ENCODE measurements around the gene ROM1. TPM values are rescaled to one million over a fixed set of nuclear protein-coding genes. Genes with fewer than 3 reads are reported as not detected.
A peak's percentile ranks its signal among the peaks of the same experiment; 100 is the strongest.
"Not testable (repeated sequence)": the region's sequence is repeated elsewhere in the genome, so short reads cannot be mapped to it uniquely, and the experiment has no call there.

Gene ROM1
- total RNA-seq, 2 experiments from 2014 or later: 1.6 to 2.2 TPM

GRCh38 chr11:62574363-62575071, 38.5 kb upstream of the ROM1 start:
- Mint-ChIP-seq H3K27me3 (no peaks in the 10 kb centered on the region), H3K9me3 (no peaks in the 10 kb centered on the region), H3K36me3 (ENCODE audit: low read depth) (peaks cover 76% of the 10 kb centered on the region), H3K27ac (peak overlapping the region; percentile 91), H3K4me3 (peak overlapping the region; percentile 94), H3K4me1 (peaks cover 53% of the 10 kb centered on the region)
- no peak for DNase-seq
- CTCF ChIA-PET: interaction anchor here (0.9 to 3.9 kb wide), 15 partner anchors 14 to 287 kb away, joined by 3 to 20 read pairs (median 6); partner anchors contain the start of genes C11orf98, CSKMT, LBHD1 and MTA2
- POLR2A ChIA-PET: interaction anchor here (0.9 to 7.8 kb wide), 32 partner anchors 11 to 307 kb away, joined by 3 to 130 read pairs (median 4); partner anchors contain the start of genes AHNAK, B3GAT3, C11orf98 and CSKMT

DNA sequence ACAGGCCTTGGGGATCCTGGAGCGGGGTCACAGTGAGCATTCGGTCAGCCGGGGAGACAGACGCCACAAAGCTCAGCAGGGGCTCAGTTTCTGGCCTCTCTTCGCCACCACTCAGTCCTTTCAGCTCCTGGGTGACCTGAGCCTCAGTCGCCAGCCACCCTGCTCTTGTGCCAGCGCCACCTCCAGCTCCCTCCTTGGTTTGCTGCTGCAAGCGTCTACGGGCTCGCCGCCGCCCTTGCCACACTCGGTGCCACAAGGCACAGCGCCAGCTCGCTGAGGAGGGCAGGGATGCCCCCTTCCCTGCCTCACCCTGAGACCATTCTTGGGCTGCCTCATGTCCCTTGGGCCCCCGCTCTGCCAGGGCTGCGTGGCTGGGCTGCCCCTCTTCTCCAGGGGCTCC, 37.9 kb upstream of the ROM1 start:
- POLR2A ChIA-PET: interaction anchor here (0.9 to 7.8 kb wide), 19 partner anchors 9 to 266 kb away, joined by 3 to 130 read pairs (median 8); partner anchors contain the start of genes B3GAT3, C11orf98, CSKMT and EML3
- H3K36me3 Mint-ChIP-seq (ENCODE audit: low read depth): peaks cover 71% of the 10 kb centered on the region
- DNase-seq: no peak
- no peaks in the 10 kb centered on the region for H3K27me3 Mint-ChIP-seq
- H3K4me1 Mint-ChIP-seq: peaks cover 48% of the 10 kb centered on the region
- peak overlapping the region; percentile 91 for H3K27ac Mint-ChIP-seq
- CTCF ChIA-PET: interaction anchor here (1.1 to 3.9 kb wide), 5 partner anchors 16 to 151 kb away, joined by 3 to 20 read pairs (median 5); partner anchors contain the start of gene TUT1
- H3K9me3 Mint-ChIP-seq: no peaks in the 10 kb centered on the region
- peak overlapping the region; percentile 94 for H3K4me3 Mint-ChIP-seq

DNA sequence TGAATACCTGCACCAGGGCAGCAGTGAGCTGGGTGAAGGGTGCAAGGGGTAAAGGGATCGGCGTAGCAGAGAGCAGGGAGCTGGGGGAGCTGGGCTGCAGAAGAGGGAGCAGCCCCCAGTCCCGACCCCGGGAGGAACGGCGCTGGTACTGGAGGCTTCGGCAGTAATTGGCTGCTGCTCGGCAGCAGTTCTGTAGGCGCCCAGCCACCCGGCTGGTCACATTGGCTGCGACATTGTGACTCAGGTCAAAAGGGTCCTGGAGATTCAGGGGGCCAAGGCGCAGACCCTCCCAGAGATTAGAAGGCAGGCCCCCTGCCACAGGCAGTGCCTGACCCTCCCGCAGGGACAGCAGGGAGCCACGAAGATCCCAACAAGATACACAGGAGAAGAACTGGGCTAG, 37.2 kb upstream of the ROM1 start:
- POLR2A ChIA-PET: interaction anchor here (1.3 to 7.8 kb wide), 8 partner anchors 10 to 185 kb away, joined by 3 to 130 read pairs (median 12); partner anchors contain the start of genes B3GAT3, GANAB, POLR2G and TUT1
- Mint-ChIP-seq H3K4me3 (peak overlapping the region; percentile 94), H3K27me3 (no peaks in the 10 kb centered on the region), H3K36me3 (ENCODE audit: low read depth) (peaks cover 65% of the 10 kb centered on the region), H3K9me3 (no peaks in the 10 kb centered on the region), H3K27ac (peak overlapping the region; percentile 24), H3K4me1 (peaks cover 43% of the 10 kb centered on the region)
- CTCF ChIA-PET: interaction anchor here (3.9 kb wide), 1 partner anchor 19 kb away, joined by 20 read pairs; no protein-coding TSS in a partner anchor
- no peak for DNase-seq

GRCh38 chr11:62577046-62577714, 35.9 kb upstream of the ROM1 start:
- peaks cover 61% of the 10 kb centered on the region for H3K36me3 Mint-ChIP-seq (ENCODE audit: low read depth)
- H3K4me3 Mint-ChIP-seq: no peak overlapping the region
- DNase-seq: no peak
- ChIA-PET POLR2A (interaction anchor here (1.3 to 7.8 kb wide), 2 partner anchors 16 to 152 kb away, joined by 4 to 129 read pairs; partner anchors contain the start of gene TUT1), CTCF (interaction anchor here (1.4 kb wide), 1 partner anchor 209 kb away, joined by 3 read pairs; no protein-coding TSS in a partner anchor)
- no peaks in the 10 kb centered on the region for H3K27me3 Mint-ChIP-seq
- H3K4me1 Mint-ChIP-seq: peaks cover 30% of the 10 kb centered on the region
- H3K9me3 Mint-ChIP-seq: no peaks in the 10 kb centered on the region
- H3K27ac Mint-ChIP-seq: peak overlapping the region; percentile 41

DNA sequence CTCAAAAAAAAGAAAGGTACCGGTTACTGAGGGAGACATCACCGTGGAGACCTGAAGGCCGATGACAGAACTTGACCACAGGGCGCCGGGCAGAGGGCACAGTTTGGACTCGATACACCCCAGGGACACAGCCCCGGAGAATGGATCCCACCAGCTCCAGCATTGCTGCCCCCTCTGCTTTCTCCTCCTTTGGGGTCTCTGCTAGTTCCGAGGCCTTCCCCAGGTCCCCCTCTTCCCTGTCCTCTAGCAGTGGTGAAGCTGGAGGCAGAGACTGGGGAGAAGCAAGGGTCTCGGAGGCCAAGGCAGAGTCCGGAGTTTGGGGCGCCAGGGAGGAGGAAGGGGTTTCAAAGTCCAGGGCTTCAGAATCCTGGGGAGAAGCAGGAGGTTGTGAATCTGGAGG, 34.5 kb upstream of the ROM1 start:
- Mint-ChIP-seq H3K27ac (no peak overlapping the region), H3K4me3 (no peak overlapping the region), H3K9me3 (no peaks in the 10 kb centered on the region), H3K36me3 (ENCODE audit: low read depth) (peaks cover 53% of the 10 kb centered on the region), H3K4me1 (peaks cover 20% of the 10 kb centered on the region), H3K27me3 (no peaks in the 10 kb centered on the region)
- ChIA-PET CTCF (no interaction called here), POLR2A (interaction anchor here (7.8 kb wide), 1 partner anchor 14 kb away, joined by 129 read pairs; the partner anchor contains the start of gene TUT1)
- DNase-seq: no peak

DNA sequence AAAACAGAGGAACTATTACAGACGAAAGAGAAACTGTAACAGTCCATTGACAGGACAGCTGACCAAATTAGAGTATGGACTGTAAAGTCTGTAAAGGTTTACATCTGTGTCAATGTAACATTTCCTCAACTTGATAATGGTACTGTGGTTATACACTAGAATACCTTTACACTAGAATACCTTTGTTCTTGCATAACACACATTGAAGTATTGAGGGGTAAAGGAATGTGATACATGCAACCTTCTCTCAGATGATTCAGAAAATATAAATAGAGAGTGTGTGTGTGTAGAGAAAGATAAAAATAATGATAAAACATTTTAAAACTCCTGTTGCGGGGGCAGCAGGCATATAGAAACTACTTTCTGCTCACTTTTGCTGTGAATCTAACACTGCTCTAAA, 33.8 kb upstream of the ROM1 start:
- H3K4me1 Mint-ChIP-seq: peaks cover 16% of the 10 kb centered on the region
- peaks cover 51% of the 10 kb centered on the region for H3K36me3 Mint-ChIP-seq (ENCODE audit: low read depth)
- ChIA-PET CTCF (no interaction called here), POLR2A (interaction anchor here (7.8 kb wide), 1 partner anchor 14 kb away, joined by 129 read pairs; the partner anchor contains the start of gene TUT1)
- H3K9me3 Mint-ChIP-seq: no peaks in the 10 kb centered on the region
- no peaks in the 10 kb centered on the region for H3K27me3 Mint-ChIP-seq
- no peak for DNase-seq
- H3K27ac Mint-ChIP-seq: no peak overlapping the region
- H3K4me3 Mint-ChIP-seq: no peak overlapping the region

DNA sequence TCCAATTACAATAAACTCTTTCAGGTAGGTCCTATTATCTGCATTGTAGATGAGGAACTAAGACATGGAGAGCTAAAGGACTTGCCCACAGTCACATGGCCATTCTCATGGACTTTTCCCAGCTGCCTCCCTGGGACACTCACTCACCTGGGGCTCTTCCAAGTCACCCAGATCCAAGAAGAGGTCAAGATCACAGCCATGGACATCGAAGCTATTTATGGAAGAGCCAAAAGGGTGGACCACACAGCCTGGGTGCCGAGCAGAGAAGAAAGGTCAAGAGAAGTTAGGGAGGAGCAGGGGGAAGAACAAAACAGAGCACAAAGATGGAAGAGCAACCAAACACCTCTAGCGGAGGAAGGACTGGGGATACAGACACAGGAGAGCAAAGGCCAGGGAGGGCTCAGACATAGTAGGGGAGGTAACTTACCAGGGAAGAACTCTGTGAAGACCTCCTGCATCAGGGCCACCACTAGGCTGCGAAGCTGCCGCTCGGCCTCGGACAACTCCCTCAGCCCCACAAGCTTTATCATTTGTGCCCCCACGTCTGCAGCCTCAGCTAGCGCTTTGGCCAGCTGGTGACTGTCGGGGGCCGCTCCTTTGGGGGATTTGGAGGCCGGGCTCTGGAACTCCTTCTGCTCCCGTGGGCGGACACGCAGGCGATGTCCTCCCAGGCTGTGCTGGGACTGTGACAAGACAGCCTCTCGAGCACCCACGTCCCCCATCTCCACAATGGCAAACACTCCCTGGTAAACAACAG, 31.9 kb upstream of the ROM1 start:
- no peaks in the 10 kb centered on the region for H3K27me3 Mint-ChIP-seq
- no peak for DNase-seq
- H3K4me1 Mint-ChIP-seq: peaks cover 3% of the 10 kb centered on the region
- H3K27ac Mint-ChIP-seq: no peak overlapping the region
- H3K4me3 Mint-ChIP-seq: no peak overlapping the region
- ChIA-PET POLR2A (interaction anchor here (2.5 kb wide), 1 partner anchor 10 kb away, joined by 9 read pairs; the partner anchor contains the start of gene TUT1), CTCF (interaction anchor here (0.6 kb wide), 1 partner anchor 26 kb away, joined by 3 read pairs; no protein-coding TSS in a partner anchor)
- no peaks in the 10 kb centered on the region for H3K9me3 Mint-ChIP-seq
- peaks cover 44% of the 10 kb centered on the region for H3K36me3 Mint-ChIP-seq (ENCODE audit: low read depth)

GRCh38 chr11:62581735-62582134, 31.3 kb upstream of the ROM1 start:
- H3K27me3 Mint-ChIP-seq, H3K9me3 Mint-ChIP-seq, H3K4me1 Mint-ChIP-seq, DNase-seq, H3K27ac Mint-ChIP-seq, H3K4me3 Mint-ChIP-seq, CTCF ChIA-PET: not testable (repeated sequence)
- POLR2A ChIA-PET: interaction anchor here (2.5 kb wide), 1 partner anchor 10 kb away, joined by 9 read pairs; the partner anchor contains the start of gene TUT1
- peaks cover 41% of the 10 kb centered on the region for H3K36me3 Mint-ChIP-seq (ENCODE audit: low read depth)

DNA sequence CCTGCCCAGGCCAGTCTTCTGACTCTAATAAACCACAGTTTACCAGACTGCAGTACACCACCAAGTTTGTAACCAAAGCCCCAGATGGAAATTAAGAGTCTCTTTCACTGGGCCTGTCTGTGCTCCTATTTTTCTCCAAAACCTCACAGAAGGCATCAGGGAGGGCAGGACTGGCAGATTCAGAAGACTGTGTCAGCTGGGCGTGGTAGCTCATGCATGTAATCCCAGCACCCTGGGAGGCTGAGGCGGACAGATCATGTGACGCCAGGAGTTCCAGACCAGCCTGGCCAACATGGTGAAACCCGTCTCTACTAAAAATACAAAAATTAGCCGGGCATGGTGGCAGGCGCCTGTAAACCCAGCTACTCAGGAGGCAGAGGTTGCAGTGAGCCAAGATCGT, 27.7 kb upstream of the ROM1 start:
- ChIA-PET CTCF (interaction anchor here (2.2 kb wide), 1 partner anchor 109 kb away, joined by 6 read pairs; no protein-coding TSS in a partner anchor), POLR2A (interaction anchor here (0.8 to 1.2 kb wide), 4 partner anchors 11 to 86 kb away, joined by 3 to 4 read pairs (median 4); partner anchors contain the start of genes C11orf98, CSKMT, EEF1G and MTA2)
- DNase-seq, H3K27me3 Mint-ChIP-seq, H3K27ac Mint-ChIP-seq, H3K9me3 Mint-ChIP-seq, H3K4me3 Mint-ChIP-seq: not testable (repeated sequence)
- Mint-ChIP-seq H3K4me1 (peaks cover 15% of the 10 kb centered on the region), H3K36me3 (ENCODE audit: low read depth) (peaks cover 35% of the 10 kb centered on the region)

- ChIA-PET CTCF (interaction anchor here (0.9 to 1.5 kb wide), 2 partner anchors 164 to 194 kb away, joined by 4 read pairs; no protein-coding TSS in a partner anchor), POLR2A (interaction anchor here (1.1 to 6.4 kb wide), 6 partner anchors 11 to 252 kb away, joined by 3 to 116 read pairs (median 8); partner anchors contain the start of genes EEF1G, EML3, MTA2 and ROM1)
- H3K4me3 Mint-ChIP-seq: no peak overlapping the region
- DNase-seq: peak; percentile 33
- peaks cover 42% of the 10 kb centered on the region for H3K36me3 Mint-ChIP-seq (ENCODE audit: low read depth)
- H3K27me3 Mint-ChIP-seq: no peaks in the 10 kb centered on the region
- peak overlapping the region; percentile 58 for H3K27ac Mint-ChIP-seq
- peaks cover 47% of the 10 kb centered on the region for H3K4me1 Mint-ChIP-seq
- no peaks in the 10 kb centered on the region for H3K9me3 Mint-ChIP-seq
Observed at GRCh38 chr11:62588966-62589637, 24.0 kb upstream of the ROM1 start.

GRCh38 chr11:62591448-62592145, 21.5 kb upstream of the ROM1 start, which contains the start of gene TUT1:
TSS of gene TUT1 (minus strand) at chr11:62591523. CDS start at chr11:62591485, 38 bp downstream.
- DNase-seq: peak; percentile 98
- H3K4me3 Mint-ChIP-seq: peak within 1 kb of the TSS; percentile 99
- CTCF ChIA-PET: interaction anchor here (0.6 to 3.7 kb wide), 37 partner anchors 9 to 290 kb away, joined by 3 to 51 read pairs (median 7); partner anchors contain the start of genes B3GAT3, C11orf98, CSKMT and EEF1G
- no peaks in the 10 kb centered on the region for H3K9me3 Mint-ChIP-seq
- POLR2A ChIA-PET: interaction anchor here (0.8 to 6.4 kb wide), 68 partner anchors 8 to 1635 kb away, joined by 3 to 129 read pairs (median 5); partner anchors contain the start of genes B3GAT3, BSCL2, C11orf98 and CSKMT
- H3K27ac Mint-ChIP-seq: peak within 1 kb of the TSS; percentile 96
- no peaks in the 10 kb centered on the region for H3K27me3 Mint-ChIP-seq
- peaks cover 65% of the 10 kb centered on the region for H3K4me1 Mint-ChIP-seq
- H3K36me3 Mint-ChIP-seq (ENCODE audit: low read depth): peaks cover 61% of the 10 kb centered on the region

All from activated CD4-positive, alpha-beta memory T cell treated with anti-CD3 and anti-CD28 coated beads, Interleukin-2, amount 10 ng/mL, durations not matched to agents 7 days and 5 days (primary cell).